Prostate gland (tissue), 2 donors: ENCODE results near the gene TRAF7. TPM values are rescaled to one million over a fixed set of nuclear protein-coding genes. Genes with fewer than 3 reads are reported as not detected.

Experiments
- DNase-seq: peaks from one replicate; pipeline ENCODE4 v3.0.0-alpha.2; 2019; ENCODE audit warnings: low spot score
- H3K27ac ChIP-seq, 2 donors: fragments of 200-600 bp; sonication (generic); 2 replicates each; pipeline ENCODE4 v1.5.1; 2017 to 2019
- H3K27me3 ChIP-seq: fragments of 200-600 bp; sonication (generic); replicated peaks from 2 replicates; pipeline ENCODE4 v1.5.1; 2019; ENCODE audit not compliant: insufficient read depth
- H3K36me3 ChIP-seq, 2 donors: fragments of 200-600 bp; sonication (generic); 1 replicate in 1 of 2; 2 replicates in 1 of 2; pipeline versions ENCODE4 v1.5.1 to v1.8.1; 2017 to 2019
- H3K4me1 ChIP-seq: fragments of 200-600 bp; sonication (generic); replicated peaks from 2 replicates; pipeline ENCODE4 v1.5.1; 2019
- H3K4me3 ChIP-seq, 2 donors: fragments of 200-600 bp; sonication (generic); 2 replicates each; pipeline ENCODE4 v1.5.1; 2017 to 2019
- H3K9me3 ChIP-seq: fragments of 200-600 bp; sonication (generic); 2 replicates; pipeline ENCODE4 v1.5.1; 2017
- POLR2A ChIP-seq: fragments of 450-650 bp; IDR thresholded peaks from one replicate; pipeline ENCODE4 v1.6.1; 2016; ENCODE audit warnings: antibody characterized with exemption, mild to moderate bottlenecking
- POLR2AphosphoS5 ChIP-seq: sonication (generic); formaldehyde crosslinking; IDR thresholded peaks from one replicate; pipeline ENCODE4 v1.6.1; 2017; ENCODE audit warnings: antibody characterized with exemption
- WGBS: methylation state at CpG from one replicate; pipeline ENCODE4 v1.1.5; 2018; 5-methylcytosine and 5-hydroxymethylcytosine counted together
- intact Hi-C: fragments of 100-400 bp; cut with DNase I; formaldehyde crosslinking; loops from one replicate; pipeline ENCODE4 v1.14.2; 2022
- total RNA-seq, 2 donors: library from RNA; depleted of rRNA; stranded (reverse); fragments of >200 nt; gene quantifications; one replicate each; pipeline ENCODE4 v1.1.0, GENCODE V29; 2016
- TF ChIP-seq, protein P1 (sequence below), 4 experiments: fragments of 200-600 bp in 2 of 4; fragments of 450-650 bp in 2 of 4; sonication (generic) in 2 of 4; IDR thresholded peaks; 1 replicate in 3 of 4; 2 replicates in 1 of 4; pipeline ENCODE4 v1.5.1; 2016 to 2019; ENCODE audit warnings: antibody characterized with exemption in 4 of 4, mild to moderate bottlenecking in 2 of 4, moderate library complexity in 2 of 4

The TRAF7 gene
- total RNA-seq, 2 donors from 2014 or later = 40.0 to 51.5 TPM

- intact Hi-C loops = no loop called here
- Histone ChIP-seq H3K4me1 (no peaks in the 10 kb centered on the region), H3K27me3 (no peaks in the 10 kb centered on the region), H3K27ac (no peak overlapping the region), H3K9me3 (no peaks in the 10 kb centered on the region), H3K4me3 (no peak overlapping the region), H3K36me3 (peaks cover 7 to 18% of the 10 kb centered on the region in 2 donors)
- TF ChIP-seq POLR2AphosphoS5 (no peak), POLR2A (no peak)
- TF ChIP-seq, protein P1, sequence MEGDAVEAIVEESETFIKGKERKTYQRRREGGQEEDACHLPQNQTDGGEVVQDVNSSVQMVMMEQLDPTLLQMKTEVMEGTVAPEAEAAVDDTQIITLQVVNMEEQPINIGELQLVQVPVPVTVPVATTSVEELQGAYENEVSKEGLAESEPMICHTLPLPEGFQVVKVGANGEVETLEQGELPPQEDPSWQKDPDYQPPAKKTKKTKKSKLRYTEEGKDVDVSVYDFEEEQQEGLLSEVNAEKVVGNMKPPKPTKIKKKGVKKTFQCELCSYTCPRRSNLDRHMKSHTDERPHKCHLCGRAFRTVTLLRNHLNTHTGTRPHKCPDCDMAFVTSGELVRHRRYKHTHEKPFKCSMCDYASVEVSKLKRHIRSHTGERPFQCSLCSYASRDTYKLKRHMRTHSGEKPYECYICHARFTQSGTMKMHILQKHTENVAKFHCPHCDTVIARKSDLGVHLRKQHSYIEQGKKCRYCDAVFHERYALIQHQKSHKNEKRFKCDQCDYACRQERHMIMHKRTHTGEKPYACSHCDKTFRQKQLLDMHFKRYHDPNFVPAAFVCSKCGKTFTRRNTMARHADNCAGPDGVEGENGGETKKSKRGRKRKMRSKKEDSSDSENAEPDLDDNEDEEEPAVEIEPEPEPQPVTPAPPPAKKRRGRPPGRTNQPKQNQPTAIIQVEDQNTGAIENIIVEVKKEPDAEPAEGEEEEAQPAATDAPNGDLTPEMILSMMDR (IDR thresholded peaks at IDR 0.05) = no peak
- DNase-seq = no peak
- WGBS = 93% methylated on average over 21 of the region's 28 CpGs
These were observed 16.1 kb downstream of the TRAF7 start for GRCh38 chr16:2171601-2172178.

DNA sequence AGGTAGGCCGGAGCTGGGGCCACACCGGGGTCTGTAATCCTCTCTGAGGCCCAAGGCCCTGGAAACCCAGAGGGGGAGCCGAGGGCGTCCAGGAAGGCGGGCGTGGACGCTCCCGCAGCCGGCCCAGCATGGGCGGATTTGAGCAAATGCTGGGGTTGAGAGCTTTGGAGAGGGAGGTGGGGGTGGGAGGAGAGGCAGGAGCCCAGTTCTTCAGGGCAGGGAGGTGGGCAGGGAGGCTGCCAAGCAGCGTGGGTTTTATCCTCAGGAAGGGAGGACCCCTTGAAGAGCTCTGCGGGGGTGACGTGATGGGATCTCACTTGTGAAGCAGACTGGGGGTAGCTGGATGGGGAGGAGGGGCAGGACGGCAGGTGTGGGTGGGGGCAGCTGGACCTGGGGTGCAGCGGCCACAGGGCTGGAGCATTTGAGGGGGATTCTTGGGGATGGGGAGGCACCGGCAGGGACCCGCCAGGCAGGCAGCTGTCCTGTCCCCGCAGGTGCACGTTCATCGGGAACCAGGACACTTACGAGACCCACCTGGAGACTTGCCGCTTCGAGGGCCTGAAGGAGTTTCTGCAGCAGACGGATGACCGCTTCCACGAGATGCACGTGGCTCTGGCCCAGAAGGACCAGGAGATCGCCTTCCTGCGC is 17.2 kb downstream of the TRAF7 start:
- intact Hi-C loops = no loop called here
- Histone ChIP-seq H3K27ac (no peak overlapping the region), H3K27me3 (no peaks in the 10 kb centered on the region), H3K4me1 (no peaks in the 10 kb centered on the region), H3K36me3 (peaks cover 7 to 18% of the 10 kb centered on the region in 2 donors), H3K4me3 (no peak overlapping the region), H3K9me3 (no peaks in the 10 kb centered on the region)
- no peak for DNase-seq
- TF ChIP-seq, protein P1 (IDR thresholded peaks at IDR 0.05) = no peak
- TF ChIP-seq POLR2A (no peak), POLR2AphosphoS5 (no peak)
- WGBS = 90% methylated on average over 29 of the region's 29 CpGs

GRCh38 chr16:2173366-2173765 is 17.8 kb downstream of the TRAF7 start:
- Histone ChIP-seq H3K4me1 (no peaks in the 10 kb centered on the region), H3K27me3 (no peaks in the 10 kb centered on the region), H3K4me3 (no peak overlapping the region), H3K9me3 (no peaks in the 10 kb centered on the region), H3K36me3 (peaks cover 7 to 14% of the 10 kb centered on the region in 2 donors), H3K27ac (no peak overlapping the region)
- intact Hi-C loops = no loop called here
- 94% methylated on average over 14 of the region's 14 CpGs for WGBS
- no peak for DNase-seq
- TF ChIP-seq, protein P1 (IDR thresholded peaks at IDR 0.05) = no peak
- TF ChIP-seq POLR2A (no peak), POLR2AphosphoS5 (no peak)

- no peak for DNase-seq
- Histone ChIP-seq H3K27me3 (no peaks in the 10 kb centered on the region), H3K4me1 (no peaks in the 10 kb centered on the region), H3K4me3 (no peak overlapping the region), H3K9me3 (no peaks in the 10 kb centered on the region), H3K27ac (no peak overlapping the region), H3K36me3 (peaks cover 7 to 14% of the 10 kb centered on the region in 2 donors)
- 84% methylated on average over 4 of the region's 4 CpGs for WGBS
- intact Hi-C loops = no loop called here
- TF ChIP-seq POLR2AphosphoS5 = no peak
- TF ChIP-seq, protein P1 (IDR thresholded peaks at IDR 0.05) = no peak
- TF ChIP-seq POLR2A = no peak
These were observed 18.3 kb downstream of the TRAF7 start for GRCh38 chr16:2173916-2174315.
